Stomach (tissue), 4 donors: ENCODE data around the gene KLRF1.

Source experiments
- CTCF ChIP-seq, 7 experiments: fragments of 450-650 bp in 4 of 7; fragments of 200-600 bp in 3 of 7; sonication (generic) in 3 of 7; IDR thresholded peaks; one replicate each; pipeline ENCODE4 v1.5.1; 2016 to 2019; ENCODE audit warnings: antibody characterized with exemption in 7 of 7, control low read depth in 2 of 7, mild to moderate bottlenecking in 1 of 7
- EP300 ChIP-seq: sonication (generic); formaldehyde crosslinking; IDR thresholded peaks from one replicate; pipeline ENCODE4 v1.6.1; 2017; ENCODE audit warnings: antibody characterized with exemption
- POLR2A ChIP-seq, 4 donors: fragments of 450-650 bp; IDR thresholded peaks; one replicate each; pipeline ENCODE4 v1.6.1; 2016; ENCODE audit warnings: antibody characterized with exemption in 4 of 4, control low read depth in 2 of 4, mild to moderate bottlenecking in 1 of 4, moderate library complexity in 1 of 4
- POLR2AphosphoS5 ChIP-seq, 3 donors: sonication (generic); formaldehyde crosslinking; IDR thresholded peaks; one replicate each; pipeline ENCODE4 v1.6.1; 2016; ENCODE audit warnings: antibody characterized with exemption in 3 of 3

GRCh38 chr12:9866860-9867269 lies 39.6 kb downstream of the KLRF1 start:
- TF ChIP-seq CTCF (IDR thresholded peaks at IDR 0.05) (no peak), POLR2AphosphoS5 (IDR thresholded peaks at IDR 0.05) (no peak), EP300 (no peak), POLR2A (IDR thresholded peaks at IDR 0.05) (no peak)
